Mucosa of descending colon (tissue), 3 donors: ENCODE results near the gene ZFAND6. TPM values are rescaled to one million over a fixed set of nuclear protein-coding genes. Genes with fewer than 3 reads are reported as not detected.
"Not testable (repeated sequence)": the region's sequence is repeated elsewhere in the genome, so short reads cannot be mapped to it uniquely, and the experiment has no call there.

Experiments
- ATAC-seq: fragments of 200-7000 bp; cut with Tn5 transposase; one replicate; pipeline ENCODE4 v1.9.1; 2020; ENCODE audit warnings: mild to moderate bottlenecking, moderate library complexity
- DNase-seq, 3 donors: peaks; one replicate each; pipeline ENCODE4 v3.0.0-alpha.2; 2020
- H3K36me3 ChIP-seq: fragments of 200-600 bp; one replicate; pipeline ENCODE4 v1.8.0; 2021; ENCODE audit warnings: low read depth, mild to moderate bottlenecking
- H3K4me1 ChIP-seq: fragments of 200-600 bp; one replicate; pipeline ENCODE4 v1.8.0; 2021; ENCODE audit warnings: low read depth, mild to moderate bottlenecking
- H3K4me3 ChIP-seq: fragments of 200-600 bp; one replicate; pipeline ENCODE4 v1.8.0; 2021; ENCODE audit warnings: mild to moderate bottlenecking
- H3K9me3 ChIP-seq: fragments of 200-600 bp; one replicate; pipeline ENCODE4 v1.8.0; 2021; ENCODE audit warnings: mild to moderate bottlenecking
- intact Hi-C, 2 donors: fragments of 100-400 bp; cut with DNase I in 1 of 2; cut with micrococcal nuclease in 1 of 2; formaldehyde crosslinking; loops; one replicate each; pipeline versions ENCODE4 v1.11.0 to v1.11.1; 2022; cut with DNase I, micrococcal nuclease
- total RNA-seq, 3 donors: library from RNA; stranded (reverse); fragmentation: NEBNext Ultra II Directional in 2 of 3; extraction: Animal tissue kit (Norgen Biotek cat#: 25700) in 2 of 3; gene quantifications; one replicate each; pipeline versions ENCODE4 v1.2.1 to v1.2.4, GENCODE V29; 2021 to 2023
- TF ChIP-seq, protein P1 (sequence below): fragments of 200-600 bp; IDR thresholded peaks from one replicate; pipeline ENCODE4 v1.8.0; 2022; ENCODE audit warnings: antibody characterized with exemption, mild to moderate bottlenecking
- donor health status: DM: no; HTN: no; CAD: no; lungs with moderate emphysema.
- donor health status: DM: no; HTN: no; CAD: no.
- donor health status: DM: no; HTN: yes; CAD: no.

ZFAND6 gene
- total RNA-seq, 3 donors from 2014 or later = 73.0 to 83.3 (median 76.5) TPM

- no peak overlapping the region for H3K4me3 ChIP-seq
- no peaks in the 10 kb centered on the region for H3K4me1 ChIP-seq
- DNase-seq = no peak
- no peaks in the 10 kb centered on the region for H3K36me3 ChIP-seq
- intact Hi-C loops = no loop called here
- TF ChIP-seq, protein P1, sequence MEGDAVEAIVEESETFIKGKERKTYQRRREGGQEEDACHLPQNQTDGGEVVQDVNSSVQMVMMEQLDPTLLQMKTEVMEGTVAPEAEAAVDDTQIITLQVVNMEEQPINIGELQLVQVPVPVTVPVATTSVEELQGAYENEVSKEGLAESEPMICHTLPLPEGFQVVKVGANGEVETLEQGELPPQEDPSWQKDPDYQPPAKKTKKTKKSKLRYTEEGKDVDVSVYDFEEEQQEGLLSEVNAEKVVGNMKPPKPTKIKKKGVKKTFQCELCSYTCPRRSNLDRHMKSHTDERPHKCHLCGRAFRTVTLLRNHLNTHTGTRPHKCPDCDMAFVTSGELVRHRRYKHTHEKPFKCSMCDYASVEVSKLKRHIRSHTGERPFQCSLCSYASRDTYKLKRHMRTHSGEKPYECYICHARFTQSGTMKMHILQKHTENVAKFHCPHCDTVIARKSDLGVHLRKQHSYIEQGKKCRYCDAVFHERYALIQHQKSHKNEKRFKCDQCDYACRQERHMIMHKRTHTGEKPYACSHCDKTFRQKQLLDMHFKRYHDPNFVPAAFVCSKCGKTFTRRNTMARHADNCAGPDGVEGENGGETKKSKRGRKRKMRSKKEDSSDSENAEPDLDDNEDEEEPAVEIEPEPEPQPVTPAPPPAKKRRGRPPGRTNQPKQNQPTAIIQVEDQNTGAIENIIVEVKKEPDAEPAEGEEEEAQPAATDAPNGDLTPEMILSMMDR = no peak
- H3K9me3 ChIP-seq = no peaks in the 10 kb centered on the region
- ATAC-seq = no peak
These were observed 44.3 kb upstream of the ZFAND6 start for GRCh38 chr15:80015156-80015555.

DNA sequence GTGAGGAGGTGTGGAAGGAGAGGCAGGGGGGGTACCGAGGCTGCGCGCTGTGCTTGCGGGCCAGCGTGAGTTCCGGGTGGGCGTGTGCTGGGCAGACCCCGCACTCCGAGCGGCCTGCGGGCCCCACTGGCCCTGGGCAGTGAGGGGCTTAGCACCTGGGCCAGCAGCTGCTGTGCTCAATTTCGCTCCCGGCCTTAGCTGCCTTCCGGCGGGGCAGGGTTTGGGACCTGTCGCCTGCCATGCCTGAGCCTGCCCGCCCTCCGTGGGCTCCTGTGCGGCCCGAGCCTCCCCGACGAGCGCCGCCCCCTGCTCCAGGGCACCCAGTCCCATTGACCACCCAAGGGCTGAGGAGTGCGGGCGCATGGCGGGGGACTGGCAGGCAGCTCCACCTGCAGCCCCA, 43.0 kb upstream of the ZFAND6 start:
- H3K36me3 ChIP-seq, intact Hi-C loops, DNase-seq: not testable (repeated sequence)

GRCh38 chr15:80017139-80017538, 42.3 kb upstream of the ZFAND6 start:
- H3K4me1 ChIP-seq, intact Hi-C loops, H3K36me3 ChIP-seq, DNase-seq, H3K4me3 ChIP-seq, H3K9me3 ChIP-seq, ATAC-seq: not testable (repeated sequence)

More for the DNA sequence above, 43.0 kb upstream of the ZFAND6 start:
- H3K4me1 ChIP-seq, H3K9me3 ChIP-seq, ATAC-seq, H3K4me3 ChIP-seq: not testable (repeated sequence)

- intact Hi-C loops = no loop called here
- Histone ChIP-seq H3K4me3 (no peak overlapping the region), H3K9me3 (no peaks in the 10 kb centered on the region), H3K36me3 (no peaks in the 10 kb centered on the region), H3K4me1 (no peaks in the 10 kb centered on the region)
- TF ChIP-seq, protein P1 = no peak
- ATAC-seq = no peak
- no peak for DNase-seq
These were observed 40.2 kb upstream of the ZFAND6 start for GRCh38 chr15:80019168-80019745.

DNA sequence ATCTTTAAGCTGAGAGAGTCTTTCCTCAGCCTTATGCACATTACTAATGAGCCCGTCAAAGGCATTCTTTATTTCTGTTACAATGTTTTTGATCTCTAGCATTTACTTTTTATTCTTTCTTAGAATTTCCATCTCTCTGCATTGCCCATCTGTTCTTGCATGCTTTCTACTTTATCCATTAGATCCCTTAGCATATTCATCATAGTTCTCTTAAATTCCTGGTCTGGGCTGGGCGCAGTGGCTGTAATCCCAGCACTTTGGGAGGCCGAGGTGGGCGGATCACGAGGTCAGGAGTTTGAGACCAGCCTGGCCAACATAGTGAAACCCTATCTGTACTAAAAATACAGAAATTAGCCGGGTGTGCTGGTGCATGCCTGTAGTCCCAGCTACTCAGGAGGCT, 39.3 kb upstream of the ZFAND6 start:
- H3K4me1 ChIP-seq, H3K36me3 ChIP-seq, intact Hi-C loops, H3K9me3 ChIP-seq, ATAC-seq, DNase-seq, H3K4me3 ChIP-seq: not testable (repeated sequence)

DNA sequence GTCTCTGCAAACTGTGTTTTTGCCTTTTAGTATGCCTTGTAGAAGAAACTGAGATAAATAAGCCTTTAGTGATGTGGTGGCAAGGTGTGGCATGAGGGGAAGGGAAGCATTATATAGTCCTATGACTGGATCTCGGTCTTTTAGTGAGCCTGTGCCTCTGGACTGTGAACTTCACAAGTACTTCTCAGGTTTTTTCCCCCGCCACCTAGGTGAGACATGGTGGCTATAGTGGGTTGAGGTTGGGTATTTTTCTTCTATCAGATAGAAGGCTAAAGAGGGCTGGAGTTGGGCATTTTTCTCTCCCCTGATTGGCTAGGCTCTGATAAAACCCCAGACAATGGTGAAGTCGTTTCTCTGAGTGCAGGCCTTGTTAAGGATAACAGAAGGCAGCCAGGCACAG, 38.7 kb upstream of the ZFAND6 start:
- TF ChIP-seq, protein P1 = no peak
- H3K9me3 ChIP-seq = no peaks in the 10 kb centered on the region
- no peak for DNase-seq
- no peak overlapping the region for H3K4me3 ChIP-seq
- ATAC-seq = no peak
- intact Hi-C loops = no loop called here
- no peaks in the 10 kb centered on the region for H3K4me1 ChIP-seq
- H3K36me3 ChIP-seq = no peaks in the 10 kb centered on the region

DNA sequence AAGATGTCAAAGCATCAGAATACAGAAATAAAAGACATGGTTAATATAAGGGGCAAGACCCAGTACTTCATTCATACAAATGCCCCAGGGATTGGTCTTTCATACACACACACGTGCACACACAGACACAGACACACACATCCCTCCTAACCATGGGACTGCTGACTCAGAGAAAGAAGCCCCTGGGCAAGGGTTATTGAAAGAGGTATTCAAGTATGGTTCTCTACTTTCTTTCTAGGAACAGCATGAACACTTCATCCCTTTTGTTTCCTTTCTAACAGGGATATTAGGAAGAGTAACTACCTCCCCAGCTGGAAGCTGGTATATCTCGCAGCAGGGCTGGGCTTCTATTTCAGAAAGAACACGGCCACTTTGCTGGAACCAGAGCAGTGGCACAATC, 33.2 kb upstream of the ZFAND6 start:
- Histone ChIP-seq H3K36me3 (no peaks in the 10 kb centered on the region), H3K4me1 (no peaks in the 10 kb centered on the region), H3K4me3 (no peak overlapping the region), H3K9me3 (no peaks in the 10 kb centered on the region)
- DNase-seq (no peak), ATAC-seq (no peak)
- TF ChIP-seq, protein P1 = no peak
- intact Hi-C loops = no loop called here
